IMR-90 (cell line): ENCODE data around the gene AQP1. TPM values are rescaled to one million over a fixed set of nuclear protein-coding genes. Genes with fewer than 3 reads are reported as not detected.

Experiments
- ATAC-seq: fragments of 200-7000 bp; cut with Tn5 transposase; 2 replicates; pipeline ENCODE4 v1.9.1; 2020; ENCODE audit warnings: low read depth, mild to moderate bottlenecking, moderate library complexity
- BruUV-seq: library from RNA; stranded (reverse); fragments of 400-500 nt; replicated peaks from 2 replicates; lab custom pipeline; 2021; lab: Mats Ljungman, UMichigan
- CTCF ChIA-PET: fragments of 300-600 bp; formaldehyde crosslinking; extraction: SDS; loops from one replicate; lab custom pipeline; 2021; ENCODE audit warnings: antibody characterized with exemption; lab: Yijun Ruan, JAX
- POLR2A ChIA-PET: fragments of 300-600 bp; sonication (Branson Sonifier 250); formaldehyde crosslinking; loops from one replicate; lab custom pipeline; 2022; ENCODE audit warnings: antibody characterized with exemption; ENCODE audit not compliant: unreplicated experiment; lab: Charles Lee
- DNase-seq: peaks from one replicate; pipeline ENCODE4 v3.0.0; 2013
- H2AFZ ChIP-seq: replicated peaks from 2 replicates; pipeline ENCODE3; 2013; ENCODE audit warnings: low read length, mild to moderate bottlenecking; ENCODE audit not compliant: poor library complexity
- H2AK5ac ChIP-seq: 2 replicates; pipeline ENCODE4 v1.6.1; 2013; ENCODE audit warnings: low read depth, low read length, inconsistent platforms
- H2AK9ac ChIP-seq: replicated peaks from 2 replicates; pipeline ENCODE3; 2013; ENCODE audit warnings: mild to moderate bottlenecking, low read depth, low read length, moderate library complexity; ENCODE audit not compliant: poor library complexity
- H2BK120ac ChIP-seq: 2 replicates; pipeline ENCODE4 v1.6.1; 2013; ENCODE audit warnings: low read depth, low read length, inconsistent platforms
- H2BK15ac ChIP-seq: 3 replicates; pipeline ENCODE4 v1.6.1; 2013; ENCODE audit warnings: low read depth, low read length, inconsistent platforms
- H2BK20ac ChIP-seq: 2 replicates; pipeline ENCODE4 v1.6.1; 2013; ENCODE audit warnings: low read depth, mild to moderate bottlenecking, inconsistent platforms, low read length, moderate library complexity
- H2BK5ac ChIP-seq: 2 replicates; pipeline ENCODE4 v1.6.1; 2013; ENCODE audit warnings: mild to moderate bottlenecking, low read depth, low read length, inconsistent platforms; ENCODE audit not compliant: poor library complexity, severe bottlenecking
- H3K14ac ChIP-seq: replicated peaks from 2 replicates; pipeline ENCODE4 v1.6.1; 2013; ENCODE audit warnings: low read depth, low read length, inconsistent platforms
- H3K18ac ChIP-seq: 2 replicates; pipeline ENCODE4 v1.6.1; 2013; ENCODE audit warnings: low read depth, low read length, control low read depth
- H3K23ac ChIP-seq: 2 replicates; pipeline ENCODE4 v1.6.1; 2013; ENCODE audit warnings: low read depth, low read length, inconsistent platforms
- H3K27ac ChIP-seq: 2 replicates; pipeline ENCODE4 v1.5.1; 2013; ENCODE audit warnings: mild to moderate bottlenecking, control low read depth, low read length; ENCODE audit not compliant: insufficient read depth
- H3K27me3 ChIP-seq: 2 replicates; pipeline ENCODE4 v1.6.1; 2013; ENCODE audit warnings: low read length; ENCODE audit not compliant: control insufficient read depth, insufficient read depth
- H3K36me3 ChIP-seq: 2 replicates; pipeline ENCODE4 v1.6.1; 2013; ENCODE audit warnings: low read length, mixed read lengths; ENCODE audit not compliant: control insufficient read depth, insufficient read depth
- H3K4ac ChIP-seq: 2 replicates; pipeline ENCODE4 v1.6.1; 2013; ENCODE audit warnings: low read depth, low read length, inconsistent platforms
- H3K4me1 ChIP-seq: 2 replicates; pipeline ENCODE4 v1.6.1; 2013; ENCODE audit warnings: low read length, mixed read lengths; ENCODE audit not compliant: control insufficient read depth, insufficient read depth
- H3K4me2 ChIP-seq: 2 replicates; pipeline ENCODE4 v1.6.1; 2013; ENCODE audit warnings: low read depth, mild to moderate bottlenecking, control low read depth, low read length, moderate library complexity
- H3K4me3 ChIP-seq: 2 replicates; pipeline ENCODE4 v1.5.1; 2013; ENCODE audit warnings: low read depth, mild to moderate bottlenecking, control low read depth, low read length, moderate library complexity; ENCODE audit not compliant: insufficient read depth
- H3K56ac ChIP-seq: 2 replicates; pipeline ENCODE4 v1.6.1; 2013; ENCODE audit warnings: low read length, inconsistent platforms; ENCODE audit not compliant: insufficient read depth; ENCODE audit errors: extremely low read depth
- H3K79me1 ChIP-seq, 2 experiments: 2 replicates each; pipeline ENCODE4 v1.6.1; 2013; ENCODE audit warnings: low read length in 2 of 2, inconsistent platforms in 1 of 2, low read depth in 1 of 2
- H3K9ac ChIP-seq: 2 replicates; pipeline ENCODE4 v1.6.1; 2013; ENCODE audit warnings: low read depth, low read length, control low read depth
- H3K9me1 ChIP-seq: 2 replicates; pipeline ENCODE4 v1.6.1; 2013; ENCODE audit warnings: low read length, inconsistent platforms; ENCODE audit not compliant: insufficient read depth
- H3K9me3 ChIP-seq: 2 replicates; pipeline ENCODE4 v1.6.1; 2013; ENCODE audit warnings: low read length; ENCODE audit not compliant: control insufficient read depth, insufficient read depth
- H4K20me1 ChIP-seq: 2 replicates; pipeline ENCODE4 v1.6.1; 2013; ENCODE audit warnings: low read length, inconsistent platforms; ENCODE audit not compliant: insufficient read depth
- H4K5ac ChIP-seq: 2 replicates; pipeline ENCODE4 v1.6.1; 2013; ENCODE audit warnings: mild to moderate bottlenecking, low read depth, low read length, control low read depth
- H4K8ac ChIP-seq, 2 experiments: 2 replicates each; pipeline ENCODE4 v1.6.1; 2013; ENCODE audit warnings: low read depth in 2 of 2, low read length in 2 of 2, control low read depth in 1 of 2, inconsistent platforms in 1 of 2
- H4K91ac ChIP-seq: 2 replicates; pipeline ENCODE4 v1.6.1; 2013; ENCODE audit warnings: low read depth, low read length, inconsistent platforms; ENCODE audit not compliant: insufficient read depth
- BHLHE40 ChIP-seq: fragments of 150-350 bp; IDR thresholded peaks from 2 replicates; pipeline ENCODE4 v1.6.1; 2016; ENCODE audit warnings: mild to moderate bottlenecking, low read depth, low read length
- CEBPB ChIP-seq: IDR thresholded peaks from 2 replicates; pipeline ENCODE4 v1.6.1; 2012; ENCODE audit warnings: low read depth, low read length, improper control_type of control experiment
- CHD1 ChIP-seq: IDR thresholded peaks from 2 replicates; pipeline ENCODE4 v1.6.1; 2012; ENCODE audit warnings: low read depth, low read length, improper control_type of control experiment
- CTCF ChIP-seq: conservative IDR thresholded peaks from 2 replicates; pipeline ENCODE4 v1.5.1; 2012; ENCODE audit warnings: mild to moderate bottlenecking, low read depth, low read length, improper control_type of control experiment
- ELK1 ChIP-seq: fragments of 150-350 bp; IDR thresholded peaks from 2 replicates; pipeline ENCODE4 v1.6.1; 2016; ENCODE audit warnings: low read depth, mild to moderate bottlenecking, low read length, moderate library complexity, borderline replicate concordance
- FOS ChIP-seq: fragments of 150-350 bp; IDR thresholded peaks from 2 replicates; pipeline ENCODE4 v1.6.1; 2016; ENCODE audit warnings: low read depth, low read length
- MAFK ChIP-seq: IDR thresholded peaks from 2 replicates; pipeline ENCODE4 v1.6.1; 2012; ENCODE audit warnings: low read depth, low read length, improper control_type of control experiment
- MAZ ChIP-seq: IDR thresholded peaks from 2 replicates; pipeline ENCODE4 v1.6.1; 2012; ENCODE audit warnings: low read depth, mild to moderate bottlenecking, low read length, improper control_type of control experiment, moderate library complexity, borderline replicate concordance
- MXI1 ChIP-seq: IDR thresholded peaks from 2 replicates; pipeline ENCODE4 v1.6.1; 2012; ENCODE audit warnings: low read depth, mild to moderate bottlenecking, low read length, moderate library complexity, borderline replicate concordance
- NFE2L2 ChIP-seq: fragments of 150-350 bp; IDR thresholded peaks from 2 replicates; pipeline ENCODE4 v1.6.1; 2016; ENCODE audit warnings: low read depth, mild to moderate bottlenecking, low read length
- POLR2A ChIP-seq: IDR thresholded peaks from 2 replicates; pipeline ENCODE4 v1.6.1; 2012; ENCODE audit warnings: mild to moderate bottlenecking, low read depth, low read length
- RAD21 ChIP-seq: IDR thresholded peaks from 2 replicates; pipeline ENCODE4 v1.6.1; 2012; ENCODE audit warnings: low read length, improper control_type of control experiment
- RCOR1 ChIP-seq: IDR thresholded peaks from 2 replicates; pipeline ENCODE4 v1.6.1; 2012; ENCODE audit warnings: mild to moderate bottlenecking, low read length, improper control_type of control experiment; ENCODE audit not compliant: insufficient replicate concordance
- RFX5 ChIP-seq: IDR thresholded peaks from 2 replicates; pipeline ENCODE4 v1.8.0; 2012; ENCODE audit warnings: low read depth, mild to moderate bottlenecking, low read length, moderate library complexity
- SMC3 ChIP-seq: fragments of 150-350 bp; IDR thresholded peaks from 2 replicates; pipeline ENCODE4 v1.6.1; 2016; ENCODE audit warnings: low read depth, mild to moderate bottlenecking, antibody characterized with exemption, low read length, moderate library complexity
- USF2 ChIP-seq: fragments of 150-350 bp; IDR thresholded peaks from 2 replicates; pipeline ENCODE4 v1.6.1; 2017; ENCODE audit warnings: mild to moderate bottlenecking, antibody characterized with exemption, low read length, low read depth
- WGBS, 2 experiments: methylation state at CpG; one replicate each; pipeline versions ENCODE4 v1.1.5 to v1.1.7; 2013; ENCODE audit warnings: missing lambda C conversion rate in 2 of 2; ENCODE audit not compliant: insufficient read length in 1 of 2; ENCODE audit errors: extremely low coverage in 2 of 2; 5-methylcytosine and 5-hydroxymethylcytosine counted together
- dilution Hi-C: fragments of 300-500 bp; cut with HindIII; formaldehyde crosslinking; loops from one replicate; pipeline ENCODE4 v1.14.3; 2018; ENCODE audit warnings: low sequenced_read_pairs; ENCODE audit not compliant: unreplicated experiment
- in situ Hi-C: fragments of 300-500 bp; cut with MboI; formaldehyde crosslinking; loops from 3 replicates; pipeline ENCODE4 v1.14.3; 2019; ENCODE audit warnings: low sequenced_read_pairs, inconsistent platforms, mixed read lengths
- intact Hi-C: fragments of 100-400 bp; cut with micrococcal nuclease; formaldehyde crosslinking; loops from 2 replicates; pipeline ENCODE4 v1.10.0; 2022
- polyA plus RNA-seq, 3 experiments: library from polyadenylated mRNA; depleted of rRNA; stranded (reverse); fragments of >200 nt; gene quantifications; 2 replicates each; pipeline ENCODE4 v1.2.3, GENCODE V29; 2012; ENCODE audit warnings: low replicate concordance in 1 of 3
- total RNA-seq: library from RNA; depleted of rRNA; stranded (reverse); fragments of >200 nt; gene quantifications from 2 replicates; pipeline ENCODE4 v1.2.3, GENCODE V29; 2012

The AQP1 gene
- total and polyA plus RNA-seq, 2 of the 4 experiments (the other 2 are of a cell fraction) = 0.18 to 0.39 TPM

- no TSS peak for BruUV-seq
- Histone ChIP-seq H3K4me1 (peaks cover 6% of the 10 kb centered on the region; the same call in 1 of the 2 replicates), H3K14ac (no peak overlapping the region), H2AK5ac (peak overlapping the region; percentile 43; the same call in 1 of the 2 replicates), H3K27me3 (peaks cover 11% of the 10 kb centered on the region; the same call in 1 of the 2 replicates), H3K79me1 (no peaks in the 10 kb centered on the region), H3K9me3 (no peaks in the 10 kb centered on the region), H3K36me3 (no peaks in the 10 kb centered on the region), H3K4me3 (no peak overlapping the region), H2BK5ac (no peak overlapping the region), H3K23ac (no peak overlapping the region), H2BK120ac (0 out of 2 replicates have a peak overlapping the region, but pooled peaks have one; percentile 29), H3K9me1 (peaks cover under 1% of the 10 kb centered on the region; the same call in 1 of the 2 replicates), H2BK20ac (no peak overlapping the region), H2BK15ac (peak overlapping the region; percentile 40; the same call in 1 of the 3 replicates), H4K8ac (no peak overlapping the region; a peak in 2 of 4 replicates), H3K9ac (no peak overlapping the region), H4K20me1 (no peaks in the 10 kb centered on the region), H3K4ac (0 out of 2 replicates have a peak overlapping the region, but pooled peaks have one; percentile 47), H2AFZ (peak overlapping the region; percentile 26), H4K91ac (0 out of 2 replicates have a peak overlapping the region, but pooled peaks have one; percentile 41), H2AK9ac (no peak overlapping the region), H3K4me2 (no peak overlapping the region), H3K56ac (no peak overlapping the region), H3K27ac (no peak overlapping the region), H3K18ac (no peak overlapping the region), H4K5ac (no peak overlapping the region)
- WGBS, 2 experiments = no CpG with 5 or more reads among the region's 7 CpGs
- in situ Hi-C loops (no loop called here), intact Hi-C loops (no loop called here), dilution Hi-C loops (no loop called here)
- ATAC-seq (no peak), DNase-seq (no peak)
- ChIA-PET POLR2A (no interaction called here), CTCF (interaction anchor here (1.3 kb wide), 1 partner anchor 40 kb away, joined by 3 read pairs; no protein-coding TSS in a partner anchor)
- no peak for TF ChIP-seq SMC3
- TF ChIP-seq FOS = no peak
- TF ChIP-seq NFE2L2 = no peak
- no peak for TF ChIP-seq USF2
- no peak for TF ChIP-seq ELK1
- TF ChIP-seq RAD21 = no peak
- no peak for TF ChIP-seq RCOR1
- TF ChIP-seq BHLHE40 = no peak
- TF ChIP-seq CHD1 = no peak
- TF ChIP-seq CEBPB = no peak
- TF ChIP-seq MAZ = no peak
- TF ChIP-seq CTCF = no peak
- TF ChIP-seq POLR2A = no peak
- TF ChIP-seq RFX5 = no peak
- TF ChIP-seq MXI1 = no peak
- TF ChIP-seq MAFK = no peak
Observed at GRCh38 chr7:30899066-30899465, 12.6 kb upstream of the AQP1 start.
